Natural killer cell treated with Interleukin-12 subunit alpha and Interleukin-12 subunit beta and Interleukin-15 and Interleukin-18, amount 100 ng/mL, for 72 hours (primary cell): ENCODE results near the gene SIPA1L3. TPM values are rescaled to one million over a fixed set of nuclear protein-coding genes. Genes with fewer than 3 reads are reported as not detected.

Source experiments
- ATAC-seq, 2 donors: fragments of 150-1000 bp; cut with Tn5 transposase in 1 of 2; sonication (Bioruptor Pico), chemical (Tn5 transposase) in 1 of 2; 2 replicates each; pipeline ENCODE4 v1.10.0; 2021
- DNase-seq: peaks from one replicate; pipeline ENCODE4 v3.0.0; 2022; ENCODE audit warnings: low spot score
- H3K27ac Mint-ChIP-seq, 2 donors: 1 replicate in 1 of 2; 2 replicates in 1 of 2; pipeline ENCODE4 v1.8.0; 2022; ENCODE audit warnings: mixed read lengths in 2 of 2, mild to moderate bottlenecking in 1 of 2, moderate library complexity in 1 of 2
- H3K27me3 Mint-ChIP-seq, 2 donors: 1 replicate in 1 of 2; 2 replicates in 1 of 2; pipeline ENCODE4 v1.8.0; 2022; ENCODE audit warnings: mixed read lengths in 2 of 2
- H3K36me3 Mint-ChIP-seq: one replicate; pipeline ENCODE4 v1.8.0; 2022; ENCODE audit warnings: mixed read lengths
- H3K4me1 Mint-ChIP-seq, 2 donors: 1 replicate in 1 of 2; 2 replicates in 1 of 2; pipeline ENCODE4 v1.8.0; 2022; ENCODE audit warnings: low read depth in 2 of 2, mixed read lengths in 2 of 2, mild to moderate bottlenecking in 1 of 2
- H3K4me3 Mint-ChIP-seq: one replicate; pipeline ENCODE4 v1.8.0; 2022; ENCODE audit warnings: mixed read lengths
- H3K9me3 Mint-ChIP-seq: 2 replicates; pipeline ENCODE4 v1.8.0; 2022; ENCODE audit warnings: mixed read lengths
- total RNA-seq, 2 donors: library from RNA; stranded (reverse); gene quantifications; one replicate each; pipeline ENCODE4 v1.2.3, GENCODE V29; 2022

The SIPA1L3 gene
- total RNA-seq, 2 donors from 2014 or later, result 16.8 to 31.0 TPM

DNA sequence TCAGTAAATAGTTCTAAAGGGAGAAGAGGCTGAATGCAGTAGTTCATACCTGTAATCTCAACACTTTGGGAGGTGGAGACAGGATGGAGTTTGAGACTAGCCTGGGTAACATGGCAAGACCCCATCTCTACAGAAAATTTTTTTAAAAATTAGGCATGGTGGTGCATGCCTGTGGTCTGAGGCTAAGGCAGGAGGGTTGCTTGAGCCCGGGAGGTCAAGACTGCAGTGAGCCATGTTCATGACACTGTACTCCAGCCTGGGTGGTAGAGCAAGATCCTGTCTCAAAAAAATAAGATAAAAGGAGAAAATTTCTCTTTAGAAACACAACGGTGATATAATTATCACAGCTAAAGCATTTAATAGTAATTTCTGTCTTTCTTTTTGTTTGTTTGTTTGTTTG is 57.1 kb downstream of the SIPA1L3 start:
- ATAC-seq, result no peak

GRCh38 chr19:37966211-37966661 is 59.2 kb downstream of the SIPA1L3 start:
- no peak overlapping the region for H3K4me3 Mint-ChIP-seq
- DNase-seq, result no peak
- peaks cover 7% of the 10 kb centered on the region for H3K36me3 Mint-ChIP-seq
- ATAC-seq, result no peak
- peaks cover 5% of the 10 kb centered on the region for H3K9me3 Mint-ChIP-seq
- no peaks in the 10 kb centered on the region for H3K27me3 Mint-ChIP-seq
- H3K4me1 Mint-ChIP-seq, result peaks cover 0 to 3% of the 10 kb centered on the region in 2 donors
- no peak overlapping the region for H3K27ac Mint-ChIP-seq

More for the DNA sequence above, 57.1 kb downstream of the SIPA1L3 start:
- Mint-ChIP-seq H3K27ac (no peak overlapping the region), H3K36me3 (peaks cover 6% of the 10 kb centered on the region), H3K4me1 (peaks cover 5 to 6% of the 10 kb centered on the region in 2 donors), H3K27me3 (no peaks in the 10 kb centered on the region), H3K4me3 (no peak overlapping the region), H3K9me3 (peaks cover 6% of the 10 kb centered on the region)
- no peak for DNase-seq

- ATAC-seq, result no peak
- DNase-seq, result no peak
- Mint-ChIP-seq H3K27me3 (no peaks in the 10 kb centered on the region), H3K9me3 (peaks cover 4% of the 10 kb centered on the region), H3K27ac (no peak overlapping the region), H3K36me3 (peaks cover 7% of the 10 kb centered on the region), H3K4me1 (peaks cover 0 to 3% of the 10 kb centered on the region in 2 donors), H3K4me3 (no peak overlapping the region)
Observed at GRCh38 chr19:37966662-37967231, 59.7 kb downstream of the SIPA1L3 start.

GRCh38 chr19:37969695-37970094 is 62.7 kb downstream of the SIPA1L3 start:
- Mint-ChIP-seq H3K4me3 (no peak overlapping the region), H3K27me3 (no peaks in the 10 kb centered on the region), H3K36me3 (peaks cover 7% of the 10 kb centered on the region), H3K9me3 (peaks cover 9% of the 10 kb centered on the region), H3K4me1 (peaks cover 0 to 4% of the 10 kb centered on the region in 2 donors), H3K27ac (no peak overlapping the region)
- ATAC-seq (no peak), DNase-seq (no peak)

- Mint-ChIP-seq H3K27ac (no peak overlapping the region), H3K4me3 (no peak overlapping the region), H3K36me3 (peaks cover 7% of the 10 kb centered on the region), H3K9me3 (peaks cover 9% of the 10 kb centered on the region), H3K27me3 (no peaks in the 10 kb centered on the region), H3K4me1 (peaks cover 0 to 4% of the 10 kb centered on the region in 2 donors)
- DNase-seq (no peak), ATAC-seq (no peak)
Observed at GRCh38 chr19:37970699-37971098, 63.7 kb downstream of the SIPA1L3 start.

- Mint-ChIP-seq H3K27ac (no peak overlapping the region), H3K4me1 (peaks cover 0 to 8% of the 10 kb centered on the region in 2 donors), H3K9me3 (peaks cover 9% of the 10 kb centered on the region), H3K36me3 (peaks cover 7% of the 10 kb centered on the region), H3K27me3 (no peaks in the 10 kb centered on the region), H3K4me3 (no peak overlapping the region)
- DNase-seq (no peak), ATAC-seq (no peak)
Observed at GRCh38 chr19:37972803-37973202, 65.8 kb downstream of the SIPA1L3 start.

GRCh38 chr19:37973666-37974065 is 66.7 kb downstream of the SIPA1L3 start:
- DNase-seq (no peak), ATAC-seq (no peak)
- Mint-ChIP-seq H3K27me3 (no peaks in the 10 kb centered on the region), H3K4me3 (no peak overlapping the region), H3K36me3 (peaks cover 7% of the 10 kb centered on the region), H3K4me1 (peaks cover 0 to 8% of the 10 kb centered on the region in 2 donors), H3K27ac (no peak overlapping the region), H3K9me3 (peaks cover 9% of the 10 kb centered on the region)

- Mint-ChIP-seq H3K36me3 (peaks cover 7% of the 10 kb centered on the region), H3K4me1 (peaks cover 0 to 8% of the 10 kb centered on the region in 2 donors), H3K27me3 (no peaks in the 10 kb centered on the region), H3K4me3 (no peak overlapping the region), H3K9me3 (peaks cover 9% of the 10 kb centered on the region), H3K27ac (no peak overlapping the region)
- DNase-seq (no peak), ATAC-seq (no peak)
Observed at GRCh38 chr19:37975071-37975470, 68.1 kb downstream of the SIPA1L3 start.

- Mint-ChIP-seq H3K27ac (no peak overlapping the region), H3K4me1 (peaks cover 0 to 8% of the 10 kb centered on the region in 2 donors), H3K4me3 (no peak overlapping the region), H3K36me3 (peaks cover 7% of the 10 kb centered on the region), H3K9me3 (peaks cover 9% of the 10 kb centered on the region), H3K27me3 (no peaks in the 10 kb centered on the region)
- DNase-seq (no peak), ATAC-seq (no peak)
Observed at GRCh38 chr19:37975596-37976515, 68.8 kb downstream of the SIPA1L3 start.

GRCh38 chr19:37977391-37977790 is 70.4 kb downstream of the SIPA1L3 start:
- Mint-ChIP-seq H3K4me3 (no peak overlapping the region), H3K27me3 (no peaks in the 10 kb centered on the region), H3K27ac (no peak overlapping the region), H3K9me3 (no peaks in the 10 kb centered on the region), H3K36me3 (no peaks in the 10 kb centered on the region), H3K4me1 (peaks cover 0 to 8% of the 10 kb centered on the region in 2 donors)
- DNase-seq, result no peak
- no peak for ATAC-seq

GRCh38 chr19:37977992-37978391 is 71.0 kb downstream of the SIPA1L3 start:
- no peak for DNase-seq
- ATAC-seq, result no peak
- Mint-ChIP-seq H3K27ac (no peak overlapping the region), H3K27me3 (no peaks in the 10 kb centered on the region), H3K36me3 (no peaks in the 10 kb centered on the region), H3K4me1 (peaks cover 0 to 8% of the 10 kb centered on the region in 2 donors), H3K4me3 (no peak overlapping the region), H3K9me3 (no peaks in the 10 kb centered on the region)

DNA sequence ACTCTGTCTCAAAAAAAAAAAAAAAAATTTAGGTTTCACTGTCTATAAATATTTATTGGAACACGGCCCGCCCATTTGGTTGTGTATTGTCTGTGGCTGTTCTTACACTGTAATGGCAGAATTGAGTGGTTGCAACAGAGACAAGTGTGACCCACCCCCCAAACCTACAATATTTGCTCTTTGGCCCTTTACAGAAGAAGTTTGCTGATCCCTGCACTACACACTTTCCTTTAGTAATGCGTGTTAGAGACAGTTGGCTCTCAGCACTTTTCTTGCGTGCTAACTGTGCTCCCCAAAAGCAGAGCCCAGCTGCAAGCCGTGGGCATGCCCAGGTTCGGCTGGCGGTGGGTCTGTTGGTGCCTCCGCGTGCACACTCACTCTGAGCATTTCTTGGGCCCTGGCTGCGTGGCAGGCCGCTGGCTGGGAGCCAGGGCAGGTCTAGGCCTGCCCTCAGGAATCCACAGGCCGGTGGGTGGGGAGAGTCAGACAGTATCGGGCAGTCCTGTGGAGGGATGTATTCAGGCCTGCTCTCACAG is 72.6 kb downstream of the SIPA1L3 start:
- DNase-seq, result no peak
- Mint-ChIP-seq H3K36me3 (no peaks in the 10 kb centered on the region), H3K4me1 (peaks cover 2 to 5% of the 10 kb centered on the region in 2 donors), H3K4me3 (no peak overlapping the region), H3K27me3 (no peaks in the 10 kb centered on the region), H3K27ac (no peak overlapping the region), H3K9me3 (no peaks in the 10 kb centered on the region)
- no peak for ATAC-seq

GRCh38 chr19:37980419-37981170 is 73.6 kb downstream of the SIPA1L3 start:
- H3K4me3 Mint-ChIP-seq, result no peak overlapping the region
- ATAC-seq (no peak), DNase-seq (no peak)
- H3K36me3 Mint-ChIP-seq, result no peaks in the 10 kb centered on the region
- no peaks in the 10 kb centered on the region for H3K27me3 Mint-ChIP-seq
- H3K9me3 Mint-ChIP-seq, result no peaks in the 10 kb centered on the region
- H3K4me1 Mint-ChIP-seq, result peaks cover 9 to 11% of the 10 kb centered on the region in 2 donors
- H3K27ac Mint-ChIP-seq, result no peak overlapping the region
